K562 (cell line): ENCODE data around the gene PGAP3. TPM values are rescaled to one million over a fixed set of nuclear protein-coding genes. Genes with fewer than 3 reads are reported as not detected.
A peak's percentile ranks its signal among the peaks of the same experiment; 100 is the strongest.

ENCODE experiments used
- ASH1L ChIP-seq: fragments of 450-650 bp; IDR thresholded peaks from 2 replicates; pipeline ENCODE4 v1.6.1; 2018; ENCODE audit warnings: borderline replicate concordance, mild to moderate bottlenecking, low read depth; ENCODE audit not compliant: partially characterized antibody
- CREB3 ChIP-seq: fragments of 450-650 bp; conservative IDR thresholded peaks from 2 replicates; pipeline ENCODE4 v1.6.1; 2016; ENCODE audit warnings: missing genetic modification characterization, low read depth, mild to moderate bottlenecking, missing compliant biosample characterization, moderate library complexity
- ELF1 ChIP-seq: fragments of 200-800 bp; sonication (Bioruptor generic); IDR thresholded peaks from 2 replicates; pipeline ENCODE4 v1.6.1; 2016; ENCODE audit warnings: missing genetic modification characterization, missing compliant biosample characterization
- ELK3 ChIP-seq: fragments of 450-650 bp; formaldehyde crosslinking; IDR thresholded peaks from 2 replicates; pipeline ENCODE4 v1.4.0; 2020; ENCODE audit warnings: mild to moderate bottlenecking
- GATA2 ChIP-seq: sonication (generic); formaldehyde crosslinking; IDR thresholded peaks from 2 replicates; pipeline ENCODE4 v1.4.0; 2020; ENCODE audit warnings: mild to moderate bottlenecking, missing genetic modification reagents
- LCOR ChIP-seq: sonication (generic); formaldehyde crosslinking; IDR thresholded peaks from 2 replicates; pipeline ENCODE4 v1.8.0; 2022; ENCODE audit warnings: mild to moderate bottlenecking, missing genetic modification reagents
- MTA2 ChIP-seq: fragments of 450-650 bp; IDR thresholded peaks from 2 replicates; pipeline ENCODE4 v1.6.1; 2016; ENCODE audit warnings: low read depth
- POU5F1 ChIP-seq: fragments of 150-350 bp; IDR thresholded peaks from 2 replicates; pipeline ENCODE4 v1.6.1; 2014; ENCODE audit warnings: borderline replicate concordance, low read length, low read depth, mild to moderate bottlenecking; ENCODE audit not compliant: partially characterized antibody
- RNF219 ChIP-seq: fragments of 250-450 bp; sonication (Bioruptor Pico); IDR thresholded peaks from 2 replicates; pipeline ENCODE4 v1.5.0; 2022; ENCODE audit warnings: mild to moderate bottlenecking
- ZBTB7A ChIP-seq: IDR thresholded peaks from 2 replicates; pipeline ENCODE4 v1.6.1; 2011; ENCODE audit warnings: low read depth, mild to moderate bottlenecking, low read length, moderate library complexity, borderline replicate concordance; ENCODE audit not compliant: control insufficient read depth
- ZNF318 ChIP-seq, 2 experiments: fragments of 450-650 bp; IDR thresholded peaks; 2 replicates each; pipeline ENCODE4 v1.6.1; 2016; ENCODE audit warnings: mild to moderate bottlenecking in 2 of 2, borderline replicate concordance in 1 of 2, low read depth in 1 of 2, moderate library complexity in 1 of 2
- ZNF398 ChIP-seq: fragments of 250-450 bp; sonication (Bioruptor Pico); IDR thresholded peaks from 2 replicates; pipeline ENCODE4 v1.8.0; 2021; ENCODE audit warnings: moderate library complexity, mild to moderate bottlenecking, inconsistent platforms
- polyA plus RNA-seq, 8 experiments: library from polyadenylated mRNA; depleted of rRNA in 4 of 8; stranded (reverse) in 5 of 8; unstranded in 3 of 8; fragments of >200 nt; fragmentation: Nextera tagmentation in 2 of 8; fragmentation: Illumina TruSeq in 1 of 8; extraction: Ambion mirVana in 2 of 8; extraction: Trizol in 1 of 8; gene quantifications; 2 replicates each; pipeline versions ENCODE4 v1.2.1 to v1.2.3, GENCODE V29; 2011 to 2014; ENCODE audit warnings: inconsistent platforms in 1 of 8, missing spikeins in 1 of 8
- total RNA-seq, 7 experiments: library from RNA; depleted of rRNA in 6 of 7; stranded (reverse); fragments of >200 nt in 6 of 7; fragmentation: Illumina TruSeq in 2 of 7; extraction: Trizol in 2 of 7; gene quantifications; 2 replicates each; pipeline versions ENCODE4 v1.2.1 to v1.2.3, GENCODE V29; 2011 to 2021; ENCODE audit warnings: low replicate concordance in 1 of 7

The PGAP3 gene
- total and polyA plus RNA-seq, 9 of the 15 experiments (the other 6 are each of a cell fraction or from before 2014, with no cell fraction given): 0.38 to 9.4 (median 4.5) TPM

- TF ChIP-seq ZNF318 (IDR thresholded peaks at IDR 0.05; ENCODE audit: borderline replicate concordance in 1 of 2, low read depth in 1 of 2) (peak in 1 of 2 experiments; percentile 71; a peak in 2 of 4 replicates), ZNF398 (CRISPR knock-in tag) (no peak), ELF1 (tag) (peak; percentile 67), ZBTB7A (peak; percentile 23; the same call in 1 of the 2 replicates), POU5F1 (no peak), CREB3 (tag) (peak; percentile 81; the same call in 1 of the 2 replicates), ASH1L (no peak), MTA2 (no peak), LCOR (CRISPR knock-in tag) (no peak), RNF219 (CRISPR knock-in tag) (no peak), ELK3 (CRISPR knock-in tag) (0 out of 2 replicates have a peak, but pooled peaks have one; percentile 9), GATA2 (CRISPR knock-in tag) (no peak)
Measured at GRCh38 chr17:39650121-39650579, 37.7 kb downstream of the PGAP3 start (continued).
